Heart left ventricle (tissue), 16 donors: ENCODE results near the gene SLC22A8. TPM values are rescaled to one million over a fixed set of nuclear protein-coding genes. Genes with fewer than 3 reads are reported as not detected.
"Not testable (repeated sequence)": the region's sequence is repeated elsewhere in the genome, so short reads cannot be mapped to it uniquely, and the experiment has no call there.

Experiments used
- ATAC-seq, 4 donors: fragments of 200-7000 bp; cut with Tn5 transposase; one replicate each; pipeline ENCODE4 v1.9.1; 2020 to 2022; ENCODE audit warnings: moderate library complexity in 4 of 4, mild to moderate bottlenecking in 3 of 4, moderate number of reproducible peaks in 1 of 4
- DNase-seq, 5 donors: peaks; one replicate each; pipeline ENCODE4 v3.0.0-alpha.2; 2020
- H3K27ac ChIP-seq, 12 donors: fragments of 200-600 bp; sonication (generic) in 4 of 12; one replicate each; pipeline versions ENCODE4 v1.5.0 to v1.8.0; 2016 to 2022; ENCODE audit warnings: mild to moderate bottlenecking in 2 of 12
- H3K27me3 ChIP-seq, 9 donors: fragments of 200-600 bp; sonication (generic) in 2 of 9; one replicate each; pipeline versions ENCODE4 v1.5.1 to v1.8.0; 2016 to 2022; ENCODE audit warnings: mild to moderate bottlenecking in 3 of 9
- H3K36me3 ChIP-seq, 9 donors: fragments of 200-600 bp; sonication (generic) in 2 of 9; one replicate each; pipeline versions ENCODE4 v1.5.0 to v1.8.0; 2018 to 2022; ENCODE audit warnings: mild to moderate bottlenecking in 2 of 9
- H3K4me1 ChIP-seq, 12 donors: fragments of 200-600 bp; sonication (generic) in 4 of 12; one replicate each; pipeline versions ENCODE4 v1.5.0 to v1.8.0; 2016 to 2022; ENCODE audit warnings: mild to moderate bottlenecking in 3 of 12
- H3K4me3 ChIP-seq, 12 donors: fragments of 200-600 bp; sonication (generic) in 4 of 12; one replicate each; pipeline versions ENCODE4 v1.5.0 to v1.8.0; 2017 to 2022; ENCODE audit warnings: mild to moderate bottlenecking in 9 of 12, moderate library complexity in 4 of 12
- H3K9me3 ChIP-seq, 12 donors: fragments of 200-600 bp; sonication (generic) in 4 of 12; one replicate each; pipeline versions ENCODE4 v1.5.0 to v1.8.0; 2016 to 2022; ENCODE audit warnings: mild to moderate bottlenecking in 1 of 12
- POLR2A ChIP-seq, 2 donors: fragments of 450-650 bp; IDR thresholded peaks; one replicate each; pipeline ENCODE4 v1.6.1; 2017; ENCODE audit warnings: antibody characterized with exemption in 2 of 2, mild to moderate bottlenecking in 2 of 2, moderate library complexity in 2 of 2
- WGBS, 4 donors: extraction: QIAGEN DNeasy Blood & Tissue Kit in 2 of 4; methylation state at CpG; one replicate each; pipeline versions ENCODE4 v1.1.5 to v1.1.7; 2013 to 2018; 5-methylcytosine and 5-hydroxymethylcytosine counted together
- intact Hi-C, 10 donors: fragments of 100-400 bp; cut with DNase I; formaldehyde crosslinking; loops; one replicate each; pipeline versions ENCODE4 v1.11.1 to v1.14.2; 2022
- polyA plus RNA-seq, 2 donors: library from polyadenylated mRNA; stranded (reverse); fragments of 200-250 nt; gene quantifications; one replicate each; pipeline ENCODE4 v1.2.3, GENCODE V29; 2013
- total RNA-seq, 9 donors: library from RNA; depleted of rRNA in 2 of 9; stranded (reverse); fragments of >200 nt in 2 of 9; fragmentation: NEBNext Ultra II Directional in 3 of 9; extraction: Animal tissue kit (Norgen Biotek cat#: 25700) in 3 of 9; gene quantifications; one replicate each; pipeline versions ENCODE4 v1.1.0 to v1.2.4, GENCODE V29; 2016 to 2023
- TF ChIP-seq, protein P1 (sequence below), 12 donors: fragments of 200-600 bp; sonication (generic) in 4 of 12; IDR thresholded peaks; one replicate each; pipeline versions ENCODE4 v1.5.0 to v1.8.0; 2018 to 2022; ENCODE audit warnings: antibody characterized with exemption in 12 of 12, mild to moderate bottlenecking in 5 of 12
- donor health status: ischemic (EF 13 %, LVEDD 7.1; RV severe dilation, severe dysfunction).
- donor health status: healthy with polysubstance abuse.
- donor health status: DM: no; HTN: yes; CAD: no.
- donor health status: DM: no; HTN: no; CAD: no.
- donor health status: ischemic (EF 25% LVEDD 6.9; RV normal size, moderate dysfunction).
- donor health status: ischemic (EF 25% LVEDD 5.7; RV mildly dilated, moderate dysfunction).
- donor health status: healthy.
- donor health status: DM: yes; HTN: yes; CAD: no.
- donor health status: ischemic (EF 35%, LVEDD 5.7; RV mildly dilated, moderate dysfunction).
- donor health status: nonischemic (EF 11% LVEDD 7.7; RV severe dilation, severe dysfunction).
- donor health status: DM: yes; HTN: yes; CAD: no.
- donor health status: PGD.
- donor health status: ischemic (EF 29% LVEDD 5.4; RV normal size, mild dysfunction).
- donor health status: nonischemic (EF 23%, LVEDD 6.1; RV moderate dilation, normal function).

SLC22A8 gene
- total and polyA plus RNA-seq, 11 donors: not detected

DNA sequence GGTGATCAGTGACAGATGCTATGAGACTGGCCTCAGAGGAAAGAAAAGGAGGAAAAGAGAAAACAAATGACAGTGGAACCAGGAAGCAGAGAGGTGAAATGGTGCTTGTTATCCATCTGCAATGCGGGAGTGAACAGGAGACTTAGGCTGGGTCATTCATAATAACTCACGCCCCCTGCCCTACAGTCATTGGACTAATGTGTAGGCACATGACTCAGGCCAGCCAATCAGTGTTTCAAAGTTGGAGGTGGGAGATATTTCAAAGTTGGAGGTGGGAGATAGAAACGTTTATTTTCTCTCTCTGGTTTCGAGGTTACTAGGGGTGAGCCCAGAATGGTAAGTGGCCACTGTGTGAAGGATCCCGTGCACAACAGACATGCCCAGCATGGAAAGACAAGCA, 61.2 kb downstream of the SLC22A8 start:
- H3K4me3 ChIP-seq: no peak overlapping the region
- H3K27ac ChIP-seq: no peak overlapping the region
- no peaks in the 10 kb centered on the region for H3K27me3 ChIP-seq
- H3K36me3 ChIP-seq: no peaks in the 10 kb centered on the region
- TF ChIP-seq, protein P1, sequence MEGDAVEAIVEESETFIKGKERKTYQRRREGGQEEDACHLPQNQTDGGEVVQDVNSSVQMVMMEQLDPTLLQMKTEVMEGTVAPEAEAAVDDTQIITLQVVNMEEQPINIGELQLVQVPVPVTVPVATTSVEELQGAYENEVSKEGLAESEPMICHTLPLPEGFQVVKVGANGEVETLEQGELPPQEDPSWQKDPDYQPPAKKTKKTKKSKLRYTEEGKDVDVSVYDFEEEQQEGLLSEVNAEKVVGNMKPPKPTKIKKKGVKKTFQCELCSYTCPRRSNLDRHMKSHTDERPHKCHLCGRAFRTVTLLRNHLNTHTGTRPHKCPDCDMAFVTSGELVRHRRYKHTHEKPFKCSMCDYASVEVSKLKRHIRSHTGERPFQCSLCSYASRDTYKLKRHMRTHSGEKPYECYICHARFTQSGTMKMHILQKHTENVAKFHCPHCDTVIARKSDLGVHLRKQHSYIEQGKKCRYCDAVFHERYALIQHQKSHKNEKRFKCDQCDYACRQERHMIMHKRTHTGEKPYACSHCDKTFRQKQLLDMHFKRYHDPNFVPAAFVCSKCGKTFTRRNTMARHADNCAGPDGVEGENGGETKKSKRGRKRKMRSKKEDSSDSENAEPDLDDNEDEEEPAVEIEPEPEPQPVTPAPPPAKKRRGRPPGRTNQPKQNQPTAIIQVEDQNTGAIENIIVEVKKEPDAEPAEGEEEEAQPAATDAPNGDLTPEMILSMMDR (IDR thresholded peaks at IDR 0.05): no peak
- TF ChIP-seq POLR2A (IDR thresholded peaks at IDR 0.05): no peak
- no peak for ATAC-seq
- H3K9me3 ChIP-seq: no peaks in the 10 kb centered on the region
- peaks cover 0 to 9% (median 5%) of the 10 kb centered on the region in 12 donors for H3K4me1 ChIP-seq
- WGBS, 4 donors: 75 to 81% (median 76%) methylated on average over 5 of the region's 5 CpGs
- intact Hi-C loops: no loop called here
- DNase-seq: no peak

DNA sequence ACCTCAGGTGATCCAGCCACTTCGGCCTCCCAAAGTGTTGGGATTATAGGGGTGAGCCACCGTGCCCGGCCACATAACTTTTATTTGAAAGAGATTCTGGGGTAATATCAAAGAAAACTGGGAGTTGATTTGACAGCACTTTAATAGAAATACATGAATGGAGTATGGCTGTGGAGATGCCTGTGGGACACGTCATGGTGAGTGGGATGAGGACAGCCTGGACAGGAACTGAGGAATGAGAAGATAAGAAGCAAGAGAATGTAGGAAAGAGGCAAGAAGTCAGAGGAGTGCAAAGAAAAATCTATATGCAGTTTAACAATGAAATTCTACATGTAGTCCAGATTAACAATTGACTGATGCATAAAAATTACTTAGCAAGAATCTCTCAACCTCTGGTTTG, 61.8 kb downstream of the SLC22A8 start:
- H3K4me1 ChIP-seq: peaks cover 0 to 4% (median 0%) of the 10 kb centered on the region in 12 donors
- H3K27ac ChIP-seq: no peak overlapping the region
- 69 to 79% (median 75%) methylated on average over 4 of the region's 4 CpGs for WGBS, 4 donors
- no peaks in the 10 kb centered on the region for H3K27me3 ChIP-seq
- H3K9me3 ChIP-seq: no peaks in the 10 kb centered on the region
- TF ChIP-seq, protein P1 (IDR thresholded peaks at IDR 0.05): no peak
- TF ChIP-seq POLR2A (IDR thresholded peaks at IDR 0.05): no peak
- intact Hi-C loops: no loop called here
- H3K36me3 ChIP-seq: no peaks in the 10 kb centered on the region
- ATAC-seq (no peak), DNase-seq (no peak)
- no peak overlapping the region for H3K4me3 ChIP-seq

DNA sequence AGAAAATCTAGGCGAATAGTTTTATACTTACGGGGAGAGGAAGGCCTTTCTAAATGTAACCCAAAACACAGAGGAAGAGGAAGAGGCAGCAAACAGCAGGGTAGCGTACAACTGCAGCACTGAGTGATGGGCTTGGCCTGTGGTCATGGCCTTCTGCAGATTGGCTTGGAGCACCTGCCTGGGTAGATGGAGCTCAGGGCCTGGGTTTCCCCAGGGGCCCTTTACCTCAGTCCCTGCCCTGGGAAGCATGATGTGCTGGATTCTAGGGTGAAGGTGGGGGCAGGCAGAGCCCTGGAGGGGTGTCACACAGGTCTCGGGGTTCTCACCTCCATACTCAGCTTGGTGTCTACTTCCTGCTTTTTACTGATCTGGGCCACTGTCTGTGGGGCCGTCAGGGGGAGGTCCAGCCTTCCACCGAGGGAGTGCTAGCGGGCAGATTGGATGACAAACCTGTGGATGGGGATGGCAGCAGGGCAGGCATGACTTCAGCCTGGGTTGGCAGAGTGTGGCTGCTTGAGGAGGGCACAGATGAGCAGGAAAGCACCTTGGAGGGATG, 66.8 kb downstream of the SLC22A8 start:
- Histone ChIP-seq H3K4me1 (no peaks in the 10 kb centered on the region), H3K4me3 (no peak overlapping the region), H3K36me3 (no peaks in the 10 kb centered on the region), H3K27me3 (no peaks in the 10 kb centered on the region), H3K9me3 (peaks cover 0 to 6% (median 0%) of the 10 kb centered on the region in 12 donors), H3K27ac (no peak overlapping the region)
- intact Hi-C loops: no loop called here
- 76 to 86% (median 84%) methylated on average over 6 to 7 of the region's 7 CpGs for whole genome bisulfite sequencing, 4 donors
- TF ChIP-seq, protein P1 (IDR thresholded peaks at IDR 0.05): no peak
- TF ChIP-seq POLR2A (IDR thresholded peaks at IDR 0.05): no peak
- ATAC-seq (no peak), DNase-seq (no peak)

DNA sequence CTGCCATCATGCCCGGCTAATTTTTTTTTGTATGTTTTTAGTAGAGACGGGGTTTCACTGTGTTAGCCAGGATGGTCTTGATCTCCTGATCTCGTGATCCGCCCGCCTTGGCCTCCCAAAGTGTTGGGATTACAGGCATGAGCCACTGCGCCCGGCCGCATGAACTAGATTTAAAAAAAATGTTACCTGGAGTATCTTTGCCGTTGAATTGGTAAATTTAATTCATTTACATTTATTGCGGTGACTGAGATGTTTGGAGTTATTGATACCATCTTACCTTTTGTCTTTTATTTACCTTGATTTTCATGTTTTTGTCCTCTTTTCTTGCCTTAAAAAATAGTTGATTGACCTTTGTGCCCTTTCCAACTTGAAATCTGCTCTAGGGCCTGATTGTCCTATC, 70.1 kb downstream of the SLC22A8 start:
- H3K27me3 ChIP-seq, intact Hi-C loops, H3K9me3 ChIP-seq, H3K4me3 ChIP-seq, DNase-seq, H3K36me3 ChIP-seq, H3K4me1 ChIP-seq, ATAC-seq, H3K27ac ChIP-seq: not testable (repeated sequence)
- WGBS, 4 donors: 95 to 98% (median 96%) methylated on average over 10 of the region's 10 CpGs

Other genes starting within 250 kb of the SLC22A8 start
- 10 to 100 TPM in 3 of 9 donors, 1 to 10 TPM in 6; 7.1 to 19.5 (median 9.3) TPM for gene TAF6L, start 244.4 kb downstream of the SLC22A8 start, total RNA-seq
- 10 to 100 TPM; 12.7 to 12.9 TPM for gene TAF6L, start 244.4 kb downstream of the SLC22A8 start, polyA plus RNA-seq
- gene TMEM179B, start 228.4 kb downstream of the SLC22A8 start, total RNA-seq: 10 to 100 TPM; 14.7 to 46.0 (median 19.4) TPM
- 10 to 100 TPM; 23.8 to 47.3 TPM for gene TMEM179B, start 228.4 kb downstream of the SLC22A8 start, polyA plus RNA-seq
- 10 to 100 TPM; 19.0 to 52.3 (median 25.9) TPM for gene TMEM223, start 223.8 kb downstream of the SLC22A8 start, total RNA-seq
- gene TMEM223, start 223.8 kb downstream of the SLC22A8 start, polyA plus RNA-seq: 10 to 100 TPM; 26.3 to 55.6 TPM
- 10 to 100 TPM; 28.5 to 51.7 (median 34.1) TPM for gene NXF1, start 210.4 kb downstream of the SLC22A8 start, total RNA-seq
- 10 to 100 TPM; 40.7 to 63.4 TPM for gene NXF1, start 210.4 kb downstream of the SLC22A8 start, polyA plus RNA-seq
- gene STX5, start 183.8 kb downstream of the SLC22A8 start, total RNA-seq: 10 to 100 TPM; 16.2 to 26.8 (median 18.9) TPM
- 10 to 100 TPM in 1 of 2 donors, 1 to 10 TPM in 1; 8.6 to 36.1 TPM for gene STX5, start 183.8 kb downstream of the SLC22A8 start, polyA plus RNA-seq
- not detected for gene TEX54, start 183.0 kb downstream of the SLC22A8 start, total RNA-seq
- not detected for gene TEX54, start 183.0 kb downstream of the SLC22A8 start, polyA plus RNA-seq
- gene WDR74, start 176.3 kb downstream of the SLC22A8 start, total RNA-seq: 10 to 100 TPM; 19.2 to 36.6 (median 24.8) TPM
- 10 to 100 TPM; 28.7 to 70.6 TPM for gene WDR74, start 176.3 kb downstream of the SLC22A8 start, polyA plus RNA-seq
- gene SLC3A2, start 134.9 kb downstream of the SLC22A8 start, total RNA-seq: 10 to 100 TPM; 26.6 to 76.0 (median 59.1) TPM
- gene SLC3A2, start 134.9 kb downstream of the SLC22A8 start, polyA plus RNA-seq: 100 to 1,000 TPM in 1 of 2 donors, 10 to 100 TPM in 1; 27.1 to 103 TPM
- under 1 TPM in 2 of 9 donors, not detected in 7; 0.08 to 0.31 TPM for gene CHRM1, start 94.5 kb downstream of the SLC22A8 start, total RNA-seq
- gene CHRM1, start 94.5 kb downstream of the SLC22A8 start, polyA plus RNA-seq: not detected
- not detected for gene SLC22A6, start 30.9 kb downstream of the SLC22A8 start, total RNA-seq
- gene SLC22A6, start 30.9 kb downstream of the SLC22A8 start, polyA plus RNA-seq: not detected
- gene SLC22A24, start 128.4 kb upstream of the SLC22A8 start, total RNA-seq: not detected
- not detected for gene SLC22A24, start 128.4 kb upstream of the SLC22A8 start, polyA plus RNA-seq
- gene SLC22A25, start 227.8 kb upstream of the SLC22A8 start, total RNA-seq: not detected
- gene SLC22A25, start 227.8 kb upstream of the SLC22A8 start, polyA plus RNA-seq: not detected